Medulla oblongata (tissue), 1 donor: ENCODE results near the gene MAJIN.
"Not testable (repeated sequence)": the region's sequence is repeated elsewhere in the genome, so short reads cannot be mapped to it uniquely, and the experiment has no call there.

ENCODE experiments used
- DNase-seq: peaks from one replicate; pipeline ENCODE4 v3.0.0-alpha.2; 2015; ENCODE audit errors: extremely low spot score

The MAJIN gene

DNA sequence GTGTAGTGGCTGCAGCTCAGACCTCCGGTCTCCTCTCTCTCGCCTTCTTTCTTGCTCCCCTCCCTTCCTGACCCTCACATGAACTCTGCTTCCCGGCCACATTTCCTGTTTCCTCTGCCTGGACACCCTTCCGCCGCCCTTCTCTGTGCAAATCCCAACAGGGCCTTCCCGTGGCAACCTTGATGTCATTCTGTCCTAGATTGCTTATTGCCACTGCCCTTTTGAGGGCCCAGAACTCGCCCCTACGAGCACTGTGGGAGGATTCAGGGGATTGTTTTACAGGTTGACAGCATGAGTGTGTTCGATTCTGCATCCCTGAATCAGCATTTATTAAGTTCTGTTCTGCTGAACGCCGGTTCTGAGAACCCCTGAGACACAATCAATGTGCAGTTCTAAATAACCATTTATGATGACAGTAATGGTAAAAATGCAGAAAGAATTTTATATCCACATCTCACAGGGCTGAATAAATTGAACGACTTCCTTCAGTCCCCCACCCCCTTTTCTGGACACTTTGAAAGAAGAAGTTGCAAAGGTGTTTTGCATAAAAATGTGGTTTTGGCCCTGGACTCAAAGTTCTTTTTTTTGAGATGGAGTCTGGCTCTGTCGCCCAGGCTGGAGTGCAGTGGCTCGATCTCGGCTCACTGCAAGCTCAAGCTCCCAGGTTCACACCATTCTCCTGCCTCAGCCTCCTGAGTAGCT is 18.5 kb upstream of the MAJIN start:
- no peak for DNase-seq

DNA sequence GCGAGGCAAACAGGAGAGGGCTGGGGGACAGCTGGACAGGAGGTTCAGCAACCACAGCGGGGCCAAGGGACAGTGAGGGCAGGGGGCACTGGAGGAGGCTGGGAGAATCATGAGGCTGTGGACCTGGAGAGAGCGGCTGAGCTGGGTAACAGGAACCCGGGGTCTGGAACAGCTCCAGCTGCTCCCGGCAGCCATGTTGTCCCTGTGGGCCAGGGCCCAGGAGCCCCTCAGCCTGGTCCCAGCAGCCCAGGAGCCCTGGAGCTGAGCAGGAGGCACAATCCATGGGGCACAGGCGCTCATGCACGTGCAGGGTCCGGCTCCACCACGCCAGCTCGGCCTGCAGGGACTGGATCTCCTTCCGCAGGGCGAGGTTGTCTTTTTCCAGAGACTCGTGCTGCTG is 17.5 kb upstream of the MAJIN start:
- no peak for DNase-seq

DNA sequence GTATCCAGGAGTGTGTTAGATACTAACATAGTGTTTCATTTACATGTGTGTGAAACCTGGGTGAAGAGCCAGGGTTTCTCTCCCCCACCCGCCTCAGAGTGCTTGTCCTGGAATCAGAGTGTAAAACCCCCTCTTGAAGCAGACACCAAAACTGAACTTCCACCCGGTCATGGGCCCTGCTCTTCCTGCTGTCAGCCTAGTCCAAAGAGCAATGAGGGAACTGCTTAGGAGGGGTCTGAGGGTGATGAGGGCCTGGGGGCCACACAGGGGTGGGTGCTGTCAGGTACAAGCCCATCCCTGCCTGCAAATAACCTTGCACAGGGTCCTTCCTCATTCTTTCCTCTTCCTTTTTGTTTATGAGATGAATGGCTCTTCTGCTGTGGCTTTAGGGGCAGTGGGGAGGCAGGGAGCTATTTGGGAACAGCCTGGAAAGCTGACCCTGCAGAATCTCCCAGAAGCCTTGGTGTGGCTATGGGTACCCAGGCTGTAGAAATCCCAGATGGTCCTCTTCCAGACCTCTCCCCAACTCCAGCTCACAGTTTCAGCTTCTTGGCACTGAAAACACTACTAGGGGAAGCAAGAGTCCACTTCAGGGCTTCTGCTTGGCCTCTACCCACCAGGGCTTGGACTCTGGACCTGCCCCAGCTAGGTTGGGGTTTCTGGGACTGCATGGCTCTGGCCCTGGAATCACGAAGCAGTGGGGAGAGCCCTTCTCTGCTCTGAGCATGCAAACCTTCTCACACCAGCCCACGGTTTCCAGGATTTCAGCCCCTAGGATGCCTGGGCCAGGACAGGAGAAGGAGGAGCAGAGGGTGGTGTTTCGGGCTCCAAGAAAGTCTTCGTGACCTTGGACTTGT is 16.3 kb upstream of the MAJIN start:
- DNase-seq, result no peak

- DNase-seq, result not testable (repeated sequence)
Observed at GRCh38 chr11:64983339-64983738, 11.4 kb upstream of the MAJIN start.

GRCh38 chr11:64976651-64977050 is 4.7 kb upstream of the MAJIN start:
- DNase-seq, result no peak

GRCh38 chr11:64974124-64974523 is 2.2 kb upstream of the MAJIN start:
- no peak for DNase-seq

- DNase-seq, result no peak
Observed at GRCh38 chr11:64970731-64971151, 1.2 kb downstream of the MAJIN start.

- no peak for DNase-seq
Observed at GRCh38 chr11:64969209-64969608, 2.7 kb downstream of the MAJIN start.

GRCh38 chr11:64967375-64967774 is 4.5 kb downstream of the MAJIN start:
- DNase-seq, result no peak

GRCh38 chr11:64963072-64963631 is 8.8 kb downstream of the MAJIN start:
- no peak for DNase-seq

DNA sequence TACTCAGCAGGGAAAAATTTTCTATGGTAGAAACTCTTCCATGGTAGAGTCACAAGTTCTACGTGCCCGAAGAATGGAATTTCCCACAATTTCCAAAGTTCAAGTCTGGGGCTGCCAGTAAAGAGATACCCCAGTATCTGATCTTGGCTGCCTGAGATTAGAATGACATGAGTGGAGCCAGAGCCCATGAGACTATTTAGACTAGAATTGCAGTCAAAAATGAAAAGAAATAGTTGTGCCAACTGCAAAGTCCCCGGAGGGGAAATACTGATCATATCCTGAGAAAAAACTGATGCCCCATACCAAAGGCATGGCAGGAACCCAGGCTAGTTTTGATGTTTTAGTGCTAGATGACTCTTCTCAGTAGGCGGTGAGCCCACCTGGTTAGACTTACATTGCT is 11.2 kb downstream of the MAJIN start:
- no peak for DNase-seq

DNA sequence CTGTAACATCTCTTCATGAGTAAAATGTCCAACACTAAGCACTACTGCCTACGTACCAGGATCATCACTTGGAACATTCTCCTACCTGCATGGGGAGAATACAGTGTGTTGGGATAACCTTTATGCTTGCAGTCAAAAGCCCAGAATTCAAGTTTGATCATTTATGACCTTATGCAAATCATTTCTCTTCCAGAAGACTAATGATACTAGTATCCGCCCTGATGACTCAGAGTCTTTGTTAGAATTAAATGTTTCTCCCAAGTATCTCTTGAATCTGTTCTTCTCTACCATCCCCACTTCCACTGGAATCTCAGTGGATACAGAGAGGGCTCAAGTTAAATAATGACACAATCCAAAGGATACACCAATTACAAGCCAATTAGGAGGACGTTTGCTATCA is 12.4 kb downstream of the MAJIN start:
- no peak for DNase-seq

GRCh38 chr11:64954201-64954600 is 17.7 kb downstream of the MAJIN start:
- DNase-seq, result no peak

GRCh38 chr11:64951529-64951928 is 20.4 kb downstream of the MAJIN start:
- no peak for DNase-seq

DNA sequence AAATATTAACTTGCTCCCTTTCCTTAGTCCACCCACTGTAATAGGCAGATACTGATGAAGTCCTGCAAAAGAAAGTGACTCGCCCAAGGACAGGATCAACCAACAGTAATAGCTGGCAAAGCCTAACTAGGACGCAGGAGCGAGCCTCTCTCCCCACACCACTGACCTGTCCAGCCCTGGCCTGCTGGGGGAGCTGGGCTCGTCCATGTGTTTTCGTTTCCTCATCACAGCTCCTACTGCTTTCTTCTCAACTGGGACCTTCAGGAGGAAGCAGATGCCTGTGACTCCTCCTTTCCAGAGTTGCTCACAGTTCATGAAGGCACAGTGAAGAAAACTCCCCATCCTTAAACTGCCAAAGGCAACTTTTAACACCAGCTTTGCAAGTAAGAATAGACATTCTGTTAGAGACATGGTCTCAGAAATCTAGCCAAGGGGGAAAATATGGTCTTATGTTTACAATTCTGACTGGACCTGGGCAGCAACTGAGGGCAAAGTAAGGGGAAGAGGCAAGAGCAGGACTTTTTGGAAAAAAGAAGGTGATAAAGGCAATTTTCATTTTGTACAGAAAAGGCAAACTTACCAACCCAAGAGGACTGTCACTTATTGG is 24.6 kb downstream of the MAJIN start:
- peak; percentile 21 for DNase-seq

GRCh38 chr11:64936539-64936938 is 35.4 kb downstream of the MAJIN start:
- no peak for DNase-seq

- no peak for DNase-seq
Observed at GRCh38 chr11:64935359-64936081, 36.4 kb downstream of the MAJIN start, which contains the start of gene GPHA2. GPHA2 (minus strand) TSS chr11:64935893; CDS start chr11:64935460, 433 bp downstream.

GRCh38 chr11:64934682-64935358 is 37.1 kb downstream of the MAJIN start:
- DNase-seq, result no peak

GRCh38 chr11:64933935-64934681 is 37.8 kb downstream of the MAJIN start:
- DNase-seq, result no peak

GRCh38 chr11:64933213-64933934 is 38.5 kb downstream of the MAJIN start:
- no peak for DNase-seq
